DLD1 (cell line): ENCODE measurements around the gene SYNGR3.

ENCODE experiments used
- in situ Hi-C: cut with HindIII; loops from 2 replicates; pipeline ENCODE4 v1.10.0; 2017; ENCODE audit warnings: low sequenced_read_pairs

Gene SYNGR3

DNA sequence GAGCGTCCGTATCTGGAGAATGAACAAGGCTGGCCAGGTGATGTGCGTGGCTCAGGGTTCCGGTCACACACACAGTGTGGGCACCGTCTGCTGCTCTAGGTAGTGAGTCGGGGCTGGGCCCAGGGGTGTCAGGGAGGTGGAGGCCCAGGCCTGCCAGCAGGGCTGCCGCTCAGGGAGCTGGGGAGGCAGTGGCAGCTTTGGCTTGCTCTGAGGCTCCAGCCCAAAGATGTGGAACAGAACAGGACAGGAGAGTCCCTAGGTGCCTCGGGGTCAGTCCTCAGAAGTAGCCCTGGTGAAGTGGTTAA is 13.6 kb upstream of the SYNGR3 start:
- in situ Hi-C loops, result no loop called here

DNA sequence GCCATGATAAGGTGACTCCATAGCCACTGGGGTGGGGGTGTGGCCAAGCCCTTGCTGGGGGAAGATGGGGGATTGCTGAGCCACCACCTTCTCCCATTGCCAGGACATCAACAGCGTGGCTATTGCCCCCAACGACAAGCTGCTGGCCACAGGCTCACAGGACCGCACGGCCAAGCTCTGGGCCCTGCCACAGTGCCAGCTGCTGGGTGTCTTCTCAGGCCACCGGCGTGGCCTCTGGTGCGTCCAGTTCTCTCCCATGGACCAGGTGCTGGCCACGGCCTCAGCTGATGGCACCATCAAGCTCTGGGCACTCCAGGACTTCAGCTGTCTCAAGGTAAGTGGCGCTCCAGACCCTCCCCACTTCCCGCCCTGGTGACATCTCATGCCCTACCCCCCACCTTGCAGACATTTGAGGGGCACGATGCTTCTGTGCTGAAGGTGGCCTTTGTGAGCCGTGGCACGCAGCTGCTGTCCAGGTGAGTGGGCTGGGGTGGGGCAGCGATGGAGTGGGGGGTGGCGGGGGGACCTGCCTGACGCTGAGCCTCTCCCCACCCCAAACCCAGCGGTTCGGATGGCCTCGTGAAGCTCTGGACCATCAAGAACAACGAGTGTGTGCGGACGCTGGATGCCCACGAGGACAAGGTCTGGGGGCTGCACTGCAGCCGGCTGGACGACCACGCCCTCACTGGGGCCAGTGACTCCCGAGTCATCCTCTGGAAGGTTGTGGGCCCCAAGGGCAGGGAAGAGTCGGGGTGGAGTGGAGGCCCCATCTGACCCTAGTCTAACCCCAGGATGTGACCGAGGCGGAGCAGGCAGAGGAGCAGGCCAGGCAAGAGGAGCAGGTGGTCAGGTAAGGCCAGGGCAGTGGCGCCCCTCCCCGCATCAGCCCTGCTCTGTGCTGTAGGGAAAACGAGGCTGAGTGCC is 12.6 kb upstream of the SYNGR3 start:
- in situ Hi-C loops, result no loop called here

DNA sequence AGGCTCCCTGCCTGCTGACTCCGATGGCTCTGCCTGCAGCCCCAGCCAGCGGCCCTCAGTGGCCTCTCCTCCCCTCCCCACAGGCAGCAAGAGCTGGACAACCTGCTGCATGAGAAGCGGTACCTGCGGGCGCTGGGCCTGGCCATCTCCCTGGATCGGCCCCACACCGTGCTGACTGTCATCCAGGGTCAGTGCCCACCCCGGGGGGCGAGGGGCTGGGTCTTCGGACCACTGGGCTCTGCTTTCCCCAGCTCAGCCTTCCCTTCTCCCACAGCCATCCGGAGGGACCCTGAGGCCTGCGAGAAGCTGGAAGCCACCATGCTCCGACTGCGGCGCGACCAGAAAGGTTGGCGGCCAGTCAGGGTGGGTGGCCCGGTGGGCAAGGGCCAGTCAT is 11.9 kb upstream of the SYNGR3 start:
- in situ Hi-C loops, result no loop called here

DNA sequence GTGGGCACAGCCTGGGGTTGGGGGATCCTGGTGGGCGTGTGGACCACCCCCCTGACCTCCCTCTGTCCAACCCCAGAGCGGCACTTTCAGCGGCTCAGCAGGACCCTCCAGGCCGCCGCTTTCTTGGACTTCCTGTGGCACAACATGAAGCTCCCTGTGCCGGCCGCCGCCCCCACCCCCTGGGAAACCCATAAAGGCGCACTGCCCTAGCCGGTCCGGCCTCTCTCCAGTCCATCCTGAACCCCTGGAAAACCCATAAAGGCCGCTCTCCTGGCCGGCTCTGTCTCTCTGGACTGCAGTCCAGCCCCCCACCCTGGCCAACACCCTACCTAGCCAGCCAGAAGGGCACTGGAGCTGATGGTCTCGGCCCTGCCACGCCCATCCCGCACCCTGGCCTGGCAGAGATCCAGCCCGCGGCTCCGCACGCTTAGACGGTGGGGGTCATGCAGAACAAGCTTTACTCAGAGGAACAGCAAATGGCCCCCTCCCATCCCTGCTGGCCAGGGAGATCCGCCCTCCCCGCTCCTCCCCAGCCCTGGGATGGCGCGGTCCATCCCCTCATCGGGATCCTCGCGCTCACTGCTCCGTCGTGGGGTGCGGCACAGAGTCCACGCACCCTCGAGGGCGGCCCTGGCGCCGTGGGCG is 11.2 kb upstream of the SYNGR3 start:
- in situ Hi-C loops, result no loop called here

DNA sequence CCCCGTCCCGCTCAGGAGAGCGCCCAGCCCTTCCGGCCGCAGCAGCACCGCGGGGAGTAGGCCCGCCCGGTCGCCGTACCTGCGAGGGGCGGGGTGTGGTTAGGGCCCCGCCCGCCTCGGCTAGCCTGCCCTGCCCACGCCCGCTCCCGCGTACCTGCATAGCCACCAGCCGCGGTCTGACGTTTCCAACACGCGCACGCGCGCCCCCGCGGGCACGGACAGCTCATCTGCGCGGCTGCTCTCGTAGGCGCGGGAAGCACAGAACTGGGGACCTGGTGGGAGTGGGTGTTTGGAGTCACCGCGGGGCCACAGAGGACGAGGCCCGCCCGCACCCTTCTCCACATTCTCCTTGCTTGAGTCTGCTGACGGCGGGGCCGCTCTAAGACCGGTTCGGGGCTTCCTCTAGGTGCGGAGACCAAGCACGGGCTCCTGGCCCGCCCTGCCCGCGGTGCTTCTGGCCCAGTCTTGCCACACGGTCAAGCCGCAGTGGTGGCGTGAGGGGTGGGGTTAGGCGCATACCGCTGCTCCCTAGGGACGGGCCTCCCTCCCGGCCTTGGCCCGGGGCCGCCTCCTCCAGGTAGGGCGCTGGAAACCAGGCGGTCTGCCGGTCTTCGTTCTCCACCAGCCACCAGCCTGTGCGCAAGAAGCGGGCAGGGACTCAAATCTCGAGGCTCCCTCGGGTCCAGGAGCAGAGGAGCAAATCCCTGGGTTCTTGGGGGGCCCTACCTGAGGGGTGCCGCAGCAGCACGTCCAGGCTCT is 10.3 kb upstream of the SYNGR3 start:
- in situ Hi-C loops, result no loop called here

DNA sequence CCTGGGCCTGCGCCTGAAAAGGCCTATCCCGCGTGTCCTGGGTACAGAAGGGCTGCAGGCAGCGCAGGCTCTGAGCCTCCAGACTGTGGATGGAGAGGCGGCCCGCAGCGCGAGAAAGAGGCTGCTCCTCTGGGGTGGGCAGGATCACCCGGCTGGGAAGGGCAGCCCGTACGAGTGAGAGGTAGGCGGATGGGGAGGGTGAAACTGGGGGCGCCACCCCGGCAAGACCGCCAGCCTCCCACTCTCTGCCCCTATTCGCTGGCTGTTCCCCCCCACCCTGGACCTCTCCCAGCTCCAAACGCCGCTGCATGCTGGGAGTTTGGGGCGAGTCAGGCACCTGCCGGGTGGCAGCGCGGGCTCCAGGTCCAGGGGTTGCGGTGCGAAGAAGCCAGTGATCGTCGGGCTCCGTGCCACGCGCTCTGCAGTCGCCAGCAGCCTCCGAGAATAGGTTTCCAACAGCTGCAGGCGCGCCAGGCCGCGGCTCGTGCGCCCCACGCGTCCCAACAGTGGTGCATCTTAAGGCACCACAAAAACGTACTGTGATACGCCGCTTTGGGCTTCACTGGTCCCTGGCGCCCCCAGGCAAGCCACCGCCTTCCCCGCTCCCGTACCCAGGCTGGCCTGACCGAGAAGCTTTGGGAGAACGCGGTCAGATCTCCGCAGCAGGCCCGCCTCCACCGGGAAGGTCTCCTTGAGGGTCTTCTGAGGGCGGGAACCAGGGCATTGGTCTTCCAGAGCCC is 9.6 kb upstream of the SYNGR3 start:
- in situ Hi-C loops, result no loop called here

DNA sequence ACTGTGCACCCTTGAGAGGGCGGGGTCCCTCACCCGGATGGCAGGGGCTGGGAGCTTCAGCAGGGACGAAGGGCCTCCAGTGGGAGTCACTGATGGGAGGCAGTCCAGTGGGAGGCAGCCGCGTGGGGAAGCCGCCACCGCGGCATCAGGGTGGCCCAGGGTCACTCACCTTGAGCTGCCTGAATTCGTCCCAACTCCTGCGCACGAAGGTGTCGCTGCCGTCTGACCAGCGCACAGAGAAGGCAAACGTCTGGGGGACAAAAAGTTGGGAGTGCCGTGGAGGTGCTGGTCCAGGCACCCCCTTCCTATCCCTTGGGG is 9.0 kb upstream of the SYNGR3 start:
- in situ Hi-C loops, result no loop called here

DNA sequence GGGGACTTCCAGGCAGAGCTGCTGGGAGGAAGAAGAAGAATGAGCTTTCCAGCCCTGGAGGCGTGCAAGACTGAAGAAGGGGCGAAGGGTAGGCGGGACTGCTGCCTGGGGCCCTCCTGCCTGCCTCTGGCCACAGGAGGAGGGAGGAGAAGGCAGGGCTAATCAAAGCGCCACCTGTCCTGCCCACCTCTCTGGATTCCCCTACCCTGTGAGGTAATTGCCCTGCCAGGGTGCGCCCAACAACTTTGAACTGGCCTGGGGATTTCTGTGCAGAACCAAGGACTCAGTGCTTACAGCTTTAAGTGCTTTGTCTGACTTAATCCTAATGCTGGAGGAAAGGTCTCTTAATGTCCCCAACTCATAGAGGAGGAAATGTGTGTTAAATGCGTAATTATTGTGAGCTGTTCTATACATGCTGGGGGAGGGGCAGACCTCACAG is 8.4 kb upstream of the SYNGR3 start, which contains the start of gene NOXO1:
NOXO1 (minus strand) TSS at position 72 of the 439 bp plus-strand sequence. CDS start 290 bp downstream, outside the sequence.
- in situ Hi-C loops, result no loop called here

DNA sequence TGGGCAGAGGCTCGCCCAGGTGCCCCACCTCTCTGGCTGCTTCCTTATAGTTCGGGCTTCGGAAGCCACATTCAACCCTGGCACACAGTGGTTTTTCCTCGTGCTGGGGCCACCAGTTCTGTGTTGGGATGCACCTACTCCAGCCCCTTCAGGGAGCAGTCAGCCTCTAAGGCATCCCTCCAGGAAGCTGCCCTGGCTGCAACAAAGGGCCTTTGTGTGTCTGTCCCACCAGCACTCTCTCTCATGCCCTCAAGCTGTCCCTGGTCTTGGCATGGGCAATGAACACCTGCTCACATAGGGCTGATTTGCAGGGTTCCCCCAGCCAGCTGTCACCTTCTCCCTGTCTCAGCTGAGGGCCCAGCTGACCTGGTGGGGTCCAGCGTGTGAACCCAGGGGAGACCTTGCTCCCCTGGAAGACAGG is 7.7 kb upstream of the SYNGR3 start:
- in situ Hi-C loops, result no loop called here

DNA sequence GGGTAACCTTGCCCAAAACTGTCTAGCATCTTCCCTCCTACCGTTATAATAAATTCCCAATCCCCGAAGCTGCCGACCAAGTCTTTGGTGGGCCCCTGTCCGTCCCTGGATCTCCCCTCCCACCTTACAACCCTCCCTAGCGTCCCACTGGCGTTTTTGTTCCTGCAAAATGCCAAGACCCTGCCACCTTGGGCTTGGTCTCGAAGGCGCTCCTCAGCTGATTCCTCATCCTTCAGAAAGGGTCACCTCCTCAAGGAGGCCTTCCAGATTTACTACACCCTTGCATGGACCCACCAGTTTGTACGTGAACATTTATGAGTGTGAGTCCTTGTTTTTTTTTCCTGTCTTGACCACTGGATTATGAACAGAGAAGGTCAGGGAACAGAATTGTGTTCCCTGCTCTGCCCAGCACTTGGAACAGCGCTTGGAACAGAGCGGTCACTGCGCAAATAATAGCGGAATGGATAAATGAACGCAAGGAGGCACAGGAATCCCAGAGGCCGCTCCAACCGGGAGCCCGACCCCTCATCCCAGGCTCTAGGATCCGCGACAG is 6.7 kb upstream of the SYNGR3 start:
- in situ Hi-C loops, result no loop called here

DNA sequence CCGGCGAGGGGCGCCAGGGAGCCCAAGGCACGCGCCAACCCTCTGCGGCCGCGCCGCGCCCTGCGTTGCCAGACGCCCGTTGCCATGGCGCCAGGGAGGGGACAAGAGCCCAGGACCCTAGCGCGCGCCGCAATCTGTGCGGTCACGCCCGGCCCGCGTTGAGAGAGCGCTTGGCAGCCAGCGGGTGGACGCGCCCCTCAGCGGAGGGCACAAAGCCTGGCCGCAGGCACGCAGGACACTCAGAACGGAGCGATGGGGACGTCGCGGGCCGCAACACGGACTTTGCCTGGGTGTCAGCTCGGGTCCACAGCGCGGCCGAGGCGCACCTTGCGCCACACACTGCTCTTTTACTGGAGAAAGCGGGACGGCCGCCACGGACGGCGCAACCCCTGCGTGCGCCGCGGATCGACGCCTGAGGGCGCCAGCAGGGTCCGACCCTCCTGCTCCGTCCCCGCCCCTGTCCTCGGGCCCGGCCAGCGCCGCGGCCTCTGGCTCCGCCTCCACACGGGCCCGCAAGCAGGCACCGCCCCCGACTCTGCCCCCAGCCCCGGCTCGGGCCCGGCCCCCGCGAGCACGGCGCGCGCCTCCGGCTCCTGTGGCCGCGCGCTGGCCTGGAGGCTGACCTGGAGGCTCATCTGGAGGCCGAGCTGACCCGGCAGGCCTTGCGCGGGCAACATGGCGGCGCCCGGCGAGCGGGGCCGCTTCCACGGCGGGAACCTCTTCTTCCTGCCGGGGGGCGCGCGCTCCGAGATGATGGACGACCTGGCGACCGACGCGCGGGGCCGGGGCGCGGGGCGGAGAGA is 6.0 kb upstream of the SYNGR3 start, which contains the start of gene GFER:
GFER (plus strand) TSS at position 650 of the 803 bp plus-strand sequence; CDS start at position 676, 26 bp downstream.
- in situ Hi-C loops, result no loop called here

DNA sequence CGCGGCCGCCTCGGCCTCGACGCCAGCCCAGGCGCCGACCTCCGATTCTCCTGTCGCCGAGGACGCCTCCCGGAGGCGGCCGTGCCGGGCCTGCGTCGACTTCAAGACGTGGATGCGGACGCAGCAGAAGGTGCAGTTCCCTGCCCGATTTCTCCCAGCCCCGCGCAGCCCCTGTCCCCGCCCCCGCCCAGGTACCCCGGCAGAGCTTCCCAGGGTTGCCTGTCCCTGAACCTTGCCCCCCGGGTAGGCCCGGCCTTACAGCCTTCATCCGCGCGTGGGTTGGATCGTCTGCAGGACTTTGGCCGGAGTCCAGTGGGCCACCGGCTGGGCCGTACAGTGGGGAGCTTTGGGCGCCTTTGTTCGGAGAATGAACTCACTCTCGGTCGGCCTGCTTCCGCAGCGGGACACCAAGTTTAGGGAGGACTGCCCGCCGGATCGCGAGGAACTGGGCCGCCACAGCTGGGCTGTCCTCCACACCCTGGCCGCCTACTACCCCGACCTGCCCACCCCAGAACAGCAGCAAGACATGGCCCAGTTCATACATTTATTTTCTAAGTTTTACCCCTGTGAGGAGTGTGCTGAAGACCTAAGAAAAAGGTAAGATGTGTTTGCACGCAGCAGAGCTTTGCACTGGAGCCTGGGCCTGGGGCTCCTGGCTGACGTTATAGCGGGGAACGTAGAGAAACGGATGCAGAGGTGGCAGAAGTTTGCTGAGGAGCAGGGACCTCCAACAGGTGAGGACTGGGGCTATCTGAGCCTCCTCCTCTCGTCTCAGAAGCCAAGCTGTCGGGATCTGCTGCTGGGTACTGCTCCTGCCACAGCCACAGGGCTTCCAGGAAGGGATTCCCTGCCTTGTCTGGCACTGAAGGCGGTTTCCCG is 5.2 kb upstream of the SYNGR3 start:
- in situ Hi-C loops, result no loop called here

DNA sequence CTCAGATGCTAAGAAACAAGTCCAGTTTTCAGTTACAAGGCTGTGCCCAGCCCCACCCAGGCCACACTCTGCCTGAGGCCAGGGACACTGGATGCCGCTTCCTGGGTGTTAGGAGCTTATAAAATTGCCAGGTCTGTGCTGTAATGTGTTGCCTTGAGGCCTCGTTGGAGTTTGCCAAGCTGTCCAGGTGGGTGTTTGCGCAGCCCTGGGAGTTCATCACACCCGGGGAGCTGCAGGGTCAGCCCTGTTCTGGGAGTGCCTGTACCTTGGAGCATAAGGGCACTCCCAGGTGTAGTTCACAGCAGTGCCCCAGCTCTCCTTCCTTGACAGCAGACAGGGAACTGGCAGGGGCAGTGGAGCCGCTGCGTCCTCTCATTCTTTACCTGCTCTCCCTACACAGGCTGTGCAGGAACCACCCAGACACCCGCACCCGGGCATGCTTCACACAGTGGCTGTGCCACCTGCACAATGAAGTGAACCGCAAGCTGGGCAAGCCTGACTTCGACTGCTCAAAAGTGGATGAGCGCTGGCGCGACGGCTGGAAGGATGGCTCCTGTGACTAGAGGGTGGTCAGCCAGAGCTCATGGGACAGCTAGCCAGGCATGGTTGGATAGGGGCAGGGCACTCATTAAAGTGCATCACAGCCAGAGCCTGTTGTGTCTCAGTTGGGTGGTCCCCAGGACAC is 4.2 kb upstream of the SYNGR3 start:
- in situ Hi-C loops, result no loop called here

DNA sequence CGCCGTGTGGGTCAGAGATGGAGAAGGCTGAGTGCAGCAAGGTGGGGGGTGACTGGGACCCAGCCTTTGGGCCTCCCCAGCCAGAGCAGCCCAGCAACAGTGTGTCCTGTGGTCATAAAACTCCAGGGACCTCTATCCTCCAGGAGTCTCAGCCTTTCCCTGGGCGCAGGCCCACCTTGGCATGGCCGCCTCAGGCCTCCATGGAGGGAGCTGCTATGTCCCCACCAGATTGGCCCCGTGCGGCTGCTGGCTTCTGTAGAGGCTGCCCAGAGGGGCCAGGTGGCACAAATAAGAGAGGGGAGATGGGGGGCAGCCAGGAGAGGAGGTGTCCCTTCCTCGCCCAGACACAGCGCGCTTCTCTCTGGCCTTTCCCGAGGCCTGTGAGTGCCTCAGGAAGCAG is 2.6 kb upstream of the SYNGR3 start:
- in situ Hi-C loops, result no loop called here

DNA sequence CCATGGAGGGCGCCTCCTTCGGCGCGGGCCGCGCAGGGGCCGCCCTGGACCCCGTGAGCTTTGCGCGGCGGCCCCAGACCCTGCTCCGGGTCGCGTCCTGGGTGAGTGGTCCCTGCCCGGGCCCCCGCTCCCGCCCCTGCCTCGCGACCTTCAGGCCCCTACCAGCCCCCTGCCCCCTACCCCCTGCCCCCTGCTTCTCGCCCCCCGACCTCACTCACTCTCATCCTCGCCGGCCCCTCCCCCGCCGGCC is 256 bp downstream of the SYNGR3 start:
- in situ Hi-C loops, result no loop called here

DNA sequence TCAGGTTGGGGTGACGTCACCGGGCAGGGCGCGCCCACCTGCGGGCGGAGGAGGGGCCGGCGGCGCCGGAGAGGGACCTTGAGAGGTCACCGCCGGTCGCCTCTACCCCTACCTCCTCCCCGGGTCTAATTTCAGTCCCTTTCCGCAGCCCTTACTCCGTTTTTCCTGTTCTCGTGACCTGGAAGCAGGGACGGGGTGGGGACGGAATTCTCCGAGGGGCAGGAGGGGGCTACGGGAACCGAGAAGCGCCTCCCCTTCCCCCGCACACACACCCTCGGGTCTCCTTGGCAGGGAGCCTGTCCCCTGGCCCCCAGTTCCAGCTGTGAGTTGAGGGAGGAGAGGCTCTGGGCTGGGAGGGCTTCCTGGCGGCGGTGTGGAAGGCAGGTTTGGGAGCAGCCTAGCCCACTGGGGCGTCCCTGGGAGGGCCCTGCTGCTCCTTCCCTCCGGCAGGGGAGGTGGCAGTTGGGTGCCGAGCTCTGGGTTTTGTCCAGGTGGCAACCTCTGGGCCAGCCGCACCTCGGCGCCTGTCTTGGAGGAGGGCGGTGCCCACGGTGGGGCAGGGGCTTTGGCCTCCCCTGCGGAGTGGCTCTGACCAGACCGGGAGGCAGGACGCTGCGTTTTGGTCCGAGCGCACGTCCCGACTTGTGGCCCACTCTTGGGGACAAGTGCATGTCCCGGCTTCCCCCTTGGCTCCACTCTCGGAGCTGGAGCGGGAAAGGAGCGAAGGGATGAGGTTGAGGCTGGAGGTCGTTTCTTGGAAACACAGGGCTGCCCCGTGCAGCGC is 773 bp downstream of the SYNGR3 start:
- in situ Hi-C loops, result no loop called here

DNA sequence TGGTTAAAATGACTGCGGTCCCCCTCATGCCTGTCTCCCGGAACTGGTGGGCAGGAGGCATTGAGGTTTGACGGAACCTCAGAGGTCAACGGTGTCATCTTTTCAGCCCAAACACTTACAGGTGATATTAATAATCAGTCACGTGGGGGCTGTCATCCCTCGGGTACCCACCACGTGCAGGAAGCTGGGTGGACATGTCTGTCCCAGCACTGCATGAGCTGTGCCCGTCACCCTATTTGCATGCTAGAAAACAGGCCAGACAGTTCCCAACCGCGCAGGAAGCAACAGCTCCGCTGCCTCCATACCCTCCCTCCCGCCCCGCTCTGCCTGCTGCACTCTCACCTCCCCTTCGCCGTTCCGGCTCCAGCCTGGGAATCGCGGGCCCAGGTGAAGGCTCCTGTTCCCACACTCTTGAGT is 1.4 kb downstream of the SYNGR3 start:
- in situ Hi-C loops, result no loop called here

DNA sequence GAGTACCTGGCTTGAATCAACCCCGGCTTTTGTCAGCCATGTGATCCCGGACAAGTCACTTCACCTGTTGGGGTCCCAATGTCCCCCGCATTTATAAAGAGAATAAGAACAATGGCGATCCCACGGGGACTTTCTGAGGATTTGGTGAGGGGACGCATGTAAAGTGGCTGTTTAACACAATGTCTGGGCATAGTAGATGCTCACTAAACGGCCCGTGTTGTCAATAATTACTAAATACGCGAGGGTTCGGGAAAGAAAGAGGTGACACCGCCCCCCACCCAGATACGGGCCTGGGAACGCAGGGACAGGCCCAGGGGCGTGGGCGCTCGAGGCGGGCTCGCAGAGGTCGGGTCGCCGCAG is 1.8 kb downstream of the SYNGR3 start:
- in situ Hi-C loops, result no loop called here
